Esophagus muscularis mucosa (tissue), 4 donors: Measurements from ENCODE around the gene NRG2. TPM values are rescaled to one million over a fixed set of nuclear protein-coding genes. Genes with fewer than 3 reads are reported as not detected.

Experiments used
- DNase-seq: peaks from one replicate; pipeline ENCODE4 v3.0.0-alpha.2; 2017; ENCODE audit errors: extremely low spot score
- H3K27ac ChIP-seq, 4 donors: fragments of 200-600 bp; sonication (generic); replicated peaks in 1 of 4; 1 replicate in 3 of 4; 2 replicates in 1 of 4; pipeline ENCODE4 v1.5.1; 2016 to 2019; ENCODE audit warnings: mild to moderate bottlenecking in 1 of 4
- H3K27me3 ChIP-seq, 4 donors: fragments of 200-600 bp; sonication (generic); one replicate each; pipeline versions ENCODE4 v1.5.1 to v1.6.0; 2016 to 2019
- H3K36me3 ChIP-seq, 4 donors: fragments of 200-600 bp; sonication (generic); one replicate each; pipeline ENCODE4 v1.5.1; 2016 to 2019
- H3K4me1 ChIP-seq, 4 donors: fragments of 200-600 bp; sonication (generic); one replicate each; pipeline ENCODE4 v1.5.1; 2016 to 2019
- H3K4me3 ChIP-seq, 4 donors: fragments of 200-600 bp; sonication (generic); 1 replicate in 2 of 4; 2 replicates in 2 of 4; pipeline ENCODE4 v1.5.1; 2016 to 2019; ENCODE audit warnings: mild to moderate bottlenecking in 4 of 4, moderate library complexity in 1 of 4
- H3K9me3 ChIP-seq, 4 donors: fragments of 200-600 bp; sonication (generic); 1 replicate in 3 of 4; 2 replicates in 1 of 4; pipeline ENCODE4 v1.5.1; 2016 to 2019
- EP300 ChIP-seq: sonication (generic); formaldehyde crosslinking; IDR thresholded peaks from one replicate; pipeline ENCODE4 v1.6.1; 2017; ENCODE audit warnings: antibody characterized with exemption
- POLR2A ChIP-seq: fragments of 450-650 bp; IDR thresholded peaks from one replicate; pipeline ENCODE4 v1.6.1; 2017; ENCODE audit warnings: antibody characterized with exemption, moderate library complexity, mild to moderate bottlenecking, low read depth
- POLR2AphosphoS5 ChIP-seq, 2 donors: sonication (generic); formaldehyde crosslinking; IDR thresholded peaks; one replicate each; pipeline ENCODE4 v1.6.1; 2017; ENCODE audit warnings: antibody characterized with exemption in 2 of 2
- WGBS: methylation state at CpG from one replicate; pipeline ENCODE4 v1.1.5; 2018; 5-methylcytosine and 5-hydroxymethylcytosine counted together
- intact Hi-C: fragments of 100-400 bp; cut with DNase I; formaldehyde crosslinking; loops from one replicate; pipeline ENCODE4 v1.15.1; 2023
- total RNA-seq, 4 donors: library from RNA; depleted of rRNA; stranded (reverse); fragments of >200 nt; gene quantifications; one replicate each; pipeline versions ENCODE4 v1.1.0 to v1.2.1, GENCODE V29; 2016
- TF ChIP-seq, protein P1 (sequence below), 3 experiments: fragments of 200-600 bp in 2 of 3; fragments of 450-650 bp in 1 of 3; sonication (generic) in 2 of 3; IDR thresholded peaks; one replicate each; pipeline ENCODE4 v1.5.1; 2017 to 2019; ENCODE audit warnings: antibody characterized with exemption in 3 of 3, mild to moderate bottlenecking in 2 of 3, moderate library complexity in 1 of 3

The NRG2 gene
- total RNA-seq, 4 donors from 2014 or later, result 2.8 to 5.0 (median 4.1) TPM

DNA sequence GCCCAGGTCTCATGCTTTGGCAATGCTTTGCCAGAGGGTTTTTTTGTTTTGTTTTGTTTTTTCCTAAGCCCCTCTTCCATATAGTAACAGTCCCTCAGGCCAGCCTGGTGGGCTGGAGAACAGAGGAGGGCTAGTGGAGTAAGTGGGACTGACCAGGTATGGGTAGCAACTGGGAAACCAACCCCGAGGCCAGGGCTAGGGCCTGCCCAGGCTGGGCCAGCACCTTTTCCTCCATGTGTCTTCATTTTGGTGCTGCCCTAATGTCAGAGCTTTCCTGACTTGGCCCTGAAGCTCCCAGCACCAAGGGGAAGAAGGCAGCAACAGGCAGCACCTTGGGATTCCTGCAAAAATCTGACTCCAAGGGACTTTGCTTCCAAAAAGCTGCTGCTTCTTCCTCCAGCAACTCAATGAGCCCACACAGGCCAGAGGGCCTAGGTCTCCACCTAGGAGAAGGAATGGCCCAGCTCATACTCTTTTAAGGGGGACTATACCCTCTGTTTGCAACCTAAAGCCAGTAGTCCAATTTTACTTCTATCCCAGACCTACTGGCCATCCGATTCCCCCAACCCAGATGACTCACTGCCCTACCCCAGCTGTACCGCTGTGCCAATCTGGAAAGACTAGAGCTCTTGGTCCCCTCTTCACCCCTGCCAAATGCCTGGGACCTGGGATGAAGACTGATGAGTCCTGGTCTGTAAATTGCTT lies 142.4 kb downstream of the NRG2 start:
- H3K27ac ChIP-seq, result no peak overlapping the region
- peaks cover 20 to 38% (median 31%) of the 10 kb centered on the region in 4 donors for H3K4me1 ChIP-seq
- WGBS, result 96% methylated on average over 3 of the region's 3 CpGs
- intact Hi-C loops, result no loop called here
- peaks cover 0 to 33% (median 5%) of the 10 kb centered on the region in 4 donors for H3K27me3 ChIP-seq
- no peaks in the 10 kb centered on the region for H3K36me3 ChIP-seq
- no peak for DNase-seq
- no peak for TF ChIP-seq POLR2AphosphoS5 (IDR thresholded peaks at IDR 0.05)
- TF ChIP-seq, protein P1, sequence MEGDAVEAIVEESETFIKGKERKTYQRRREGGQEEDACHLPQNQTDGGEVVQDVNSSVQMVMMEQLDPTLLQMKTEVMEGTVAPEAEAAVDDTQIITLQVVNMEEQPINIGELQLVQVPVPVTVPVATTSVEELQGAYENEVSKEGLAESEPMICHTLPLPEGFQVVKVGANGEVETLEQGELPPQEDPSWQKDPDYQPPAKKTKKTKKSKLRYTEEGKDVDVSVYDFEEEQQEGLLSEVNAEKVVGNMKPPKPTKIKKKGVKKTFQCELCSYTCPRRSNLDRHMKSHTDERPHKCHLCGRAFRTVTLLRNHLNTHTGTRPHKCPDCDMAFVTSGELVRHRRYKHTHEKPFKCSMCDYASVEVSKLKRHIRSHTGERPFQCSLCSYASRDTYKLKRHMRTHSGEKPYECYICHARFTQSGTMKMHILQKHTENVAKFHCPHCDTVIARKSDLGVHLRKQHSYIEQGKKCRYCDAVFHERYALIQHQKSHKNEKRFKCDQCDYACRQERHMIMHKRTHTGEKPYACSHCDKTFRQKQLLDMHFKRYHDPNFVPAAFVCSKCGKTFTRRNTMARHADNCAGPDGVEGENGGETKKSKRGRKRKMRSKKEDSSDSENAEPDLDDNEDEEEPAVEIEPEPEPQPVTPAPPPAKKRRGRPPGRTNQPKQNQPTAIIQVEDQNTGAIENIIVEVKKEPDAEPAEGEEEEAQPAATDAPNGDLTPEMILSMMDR (IDR thresholded peaks at IDR 0.05), result no peak
- no peak for TF ChIP-seq POLR2A
- no peak overlapping the region for H3K4me3 ChIP-seq
- H3K9me3 ChIP-seq, result no peaks in the 10 kb centered on the region

DNA sequence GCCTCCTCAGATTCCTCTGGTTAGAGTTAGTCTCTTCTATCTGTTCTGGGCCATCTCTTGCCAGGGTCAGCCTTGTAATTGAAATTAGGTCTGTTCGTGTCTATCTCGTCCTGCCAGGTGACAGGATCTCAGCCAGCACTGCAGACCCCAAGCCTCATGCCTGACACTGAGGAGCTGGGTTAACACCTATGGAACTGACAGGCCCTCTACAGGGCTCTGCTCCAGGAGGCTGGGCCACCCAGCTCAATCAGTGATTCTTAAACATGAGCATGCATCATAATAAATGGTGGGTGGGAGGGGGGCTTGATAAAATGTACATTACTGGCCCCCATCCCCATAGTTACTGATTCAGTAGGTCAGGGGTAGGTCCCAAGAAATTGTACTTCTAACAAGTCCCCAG lies 144.1 kb downstream of the NRG2 start:
- 88% methylated on average over 2 of the region's 2 CpGs for WGBS
- H3K9me3 ChIP-seq, result no peaks in the 10 kb centered on the region
- intact Hi-C loops, result no loop called here
- TF ChIP-seq POLR2AphosphoS5 (IDR thresholded peaks at IDR 0.05) (no peak), EP300 (no peak), POLR2A (no peak)
- TF ChIP-seq, protein P1 (IDR thresholded peaks at IDR 0.05), result no peak
- H3K4me1 ChIP-seq, result peaks cover 14 to 31% (median 23%) of the 10 kb centered on the region in 4 donors
- DNase-seq, result no peak
- peaks cover 0 to 16% (median 0%) of the 10 kb centered on the region in 4 donors for H3K27me3 ChIP-seq
- H3K36me3 ChIP-seq, result no peaks in the 10 kb centered on the region
- no peak overlapping the region for H3K27ac ChIP-seq
- H3K4me3 ChIP-seq, result no peak overlapping the region

DNA sequence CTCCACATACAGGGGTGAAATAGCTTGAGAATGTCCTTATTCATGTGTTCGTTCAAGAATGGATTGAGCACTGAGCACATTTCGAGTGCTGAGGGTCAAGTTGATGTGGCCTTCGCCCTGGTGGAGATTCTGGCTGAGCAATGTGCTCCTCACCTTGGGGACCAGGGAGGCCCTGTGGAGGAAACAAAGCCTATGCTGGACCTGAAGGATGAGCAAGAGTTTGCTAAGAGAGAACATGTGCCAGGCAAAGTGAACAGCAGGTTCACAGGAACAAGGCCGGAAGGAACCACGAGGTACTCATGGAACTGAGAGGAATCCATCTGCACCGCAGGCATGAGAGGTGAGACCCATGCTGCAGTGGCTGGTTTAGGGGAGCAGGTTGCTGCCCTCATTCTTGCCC lies 145.1 kb downstream of the NRG2 start:
- peaks cover 0 to 8% (median 0%) of the 10 kb centered on the region in 4 donors for H3K27me3 ChIP-seq

DNA sequence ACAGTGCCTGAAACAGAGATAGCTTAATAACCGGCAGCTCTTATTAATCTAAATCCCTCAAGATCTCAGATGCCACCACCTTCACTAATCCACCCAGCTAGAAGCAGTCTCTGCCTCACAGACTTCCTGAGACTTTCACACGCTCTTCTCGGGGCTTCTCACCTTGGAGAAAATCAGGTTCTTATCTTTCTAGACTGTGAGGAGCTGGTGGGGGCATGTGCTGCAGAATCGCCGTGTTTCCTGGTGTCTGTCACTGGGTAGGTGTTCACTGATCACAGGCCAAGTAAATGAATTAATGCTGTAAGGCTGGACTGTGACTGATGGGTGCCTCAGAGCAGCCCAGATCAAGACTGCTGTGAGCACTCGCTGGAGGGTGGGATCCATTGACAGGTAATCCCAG lies 145.8 kb downstream of the NRG2 start:
- Histone ChIP-seq H3K9me3 (no peaks in the 10 kb centered on the region), H3K27me3 (peaks cover 0 to 6% (median 0%) of the 10 kb centered on the region in 4 donors), H3K4me1 (peaks cover 7 to 21% (median 15%) of the 10 kb centered on the region in 4 donors), H3K4me3 (no peak overlapping the region), H3K36me3 (no peaks in the 10 kb centered on the region), H3K27ac (no peak overlapping the region)
- TF ChIP-seq POLR2A (no peak), POLR2AphosphoS5 (IDR thresholded peaks at IDR 0.05) (no peak), EP300 (no peak)
- TF ChIP-seq, protein P1 (IDR thresholded peaks at IDR 0.05), result no peak
- 95% methylated on average over 5 of the region's 6 CpGs for WGBS
- no peak for DNase-seq
- intact Hi-C loops, result no loop called here

More for the DNA sequence above, 145.1 kb downstream of the NRG2 start:
- Histone ChIP-seq H3K27ac (no peak overlapping the region), H3K4me1 (peaks cover 7 to 21% (median 16%) of the 10 kb centered on the region in 4 donors), H3K4me3 (no peak overlapping the region), H3K9me3 (no peaks in the 10 kb centered on the region), H3K36me3 (no peaks in the 10 kb centered on the region)
- WGBS, result 90% methylated on average over 6 of the region's 6 CpGs
- TF ChIP-seq, protein P1 (IDR thresholded peaks at IDR 0.05), result no peak
- TF ChIP-seq POLR2A (no peak), POLR2AphosphoS5 (IDR thresholded peaks at IDR 0.05) (no peak), EP300 (no peak)
- DNase-seq, result no peak
- intact Hi-C loops, result no loop called here

DNA sequence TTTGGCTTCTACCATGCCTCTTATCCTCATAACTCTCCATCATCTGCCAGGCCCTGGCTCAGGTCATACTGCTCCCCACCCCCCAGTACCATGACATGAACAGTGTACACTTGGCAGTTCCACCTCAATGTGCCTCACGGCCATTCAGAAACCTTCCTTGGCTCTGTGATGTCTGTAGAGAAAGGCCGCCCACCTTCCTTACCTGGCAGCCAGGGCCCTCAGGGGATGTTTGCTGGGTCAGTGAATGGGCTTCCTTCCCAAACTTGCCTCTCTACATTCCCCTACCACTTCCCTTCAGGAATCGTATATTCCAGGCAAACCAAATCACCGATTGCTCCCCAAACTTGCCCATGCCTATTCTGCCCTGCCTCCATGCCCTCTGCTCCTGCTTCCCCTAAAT lies 146.4 kb downstream of the NRG2 start:
- 98% methylated on average over 4 of the region's 4 CpGs for WGBS
- H3K4me3 ChIP-seq, result no peak overlapping the region
- no peaks in the 10 kb centered on the region for H3K36me3 ChIP-seq
- no peak for DNase-seq
- no peaks in the 10 kb centered on the region for H3K27me3 ChIP-seq
- H3K27ac ChIP-seq, result no peak overlapping the region
- peaks cover 7 to 21% (median 15%) of the 10 kb centered on the region in 4 donors for H3K4me1 ChIP-seq
- TF ChIP-seq POLR2A (no peak), POLR2AphosphoS5 (IDR thresholded peaks at IDR 0.05) (no peak), EP300 (no peak)
- TF ChIP-seq, protein P1 (IDR thresholded peaks at IDR 0.05), result no peak
- H3K9me3 ChIP-seq, result no peaks in the 10 kb centered on the region
- intact Hi-C loops, result no loop called here
